ENCODE measurements around the gene RCAN2. TPM values are rescaled to one million over a fixed set of nuclear protein-coding genes. Genes with fewer than 3 reads are reported as not detected.

The RCAN2 gene
- total RNA-seq, 5 donors from 2014 or later (not counting 1 experiment from before 2014, with no cell fraction given), result 0.15 to 2.5 (median 1.4) TPM

- Histone ChIP-seq H3K4me3 (ENCODE audit: control insufficient read depth in 1 of 2, extremely low read depth in 1 of 2, low read length in 1 of 2) (no peak overlapping the region), H3K27ac (ENCODE audit: low read length) (no peak overlapping the region), H3K36me3 (ENCODE audit: control insufficient read depth in 2 of 2, extremely low read depth in 1 of 2, insufficient read depth in 1 of 2, low read length in 1 of 2) (no peaks in the 10 kb centered on the region), H3K4me1 (ENCODE audit: control insufficient read depth in 1 of 2, extremely low read depth in 1 of 2, insufficient read depth in 2 of 2, low read length in 2 of 2) (no peaks in the 10 kb centered on the region), H3K9me3 (no peaks in the 10 kb centered on the region), H3K27me3 (replicated peaks in 1 of 2; ENCODE audit: control insufficient read depth in 2 of 2, extremely low read depth in 1 of 2, insufficient read depth in 2 of 2, low read length in 1 of 2) (no peaks in the 10 kb centered on the region)
- CTCF ChIA-PET, result no interaction called here
- WGBS (ENCODE audit: insufficient coverage), result 100% methylated on average over 1 of the region's 5 CpGs
- Mint-ChIP-seq H3K9me3 (no peaks in the 10 kb centered on the region), H3K4me3 (no peak overlapping the region), H3K36me3 (no peaks in the 10 kb centered on the region), H3K27ac (no peak overlapping the region), H3K4me1 (peaks cover 0 to 5% (median 3%) of the 10 kb centered on the region in 3 donors), H3K27me3 (peaks cover 9 to 14% of the 10 kb centered on the region in 2 donors)
- DNase-seq (no peak), ATAC-seq (replicated peaks in 1 of 4) (no peak)
- POLR2A ChIA-PET, result no interaction called here
Observed at GRCh38 chr6:46240866-46241565, 250.2 kb downstream of the RCAN2 start.

- Mint-ChIP-seq H3K4me1 (no peaks in the 10 kb centered on the region), H3K36me3 (no peaks in the 10 kb centered on the region), H3K27me3 (peaks cover 15 to 22% of the 10 kb centered on the region in 2 donors), H3K27ac (no peak overlapping the region), H3K9me3 (no peaks in the 10 kb centered on the region), H3K4me3 (no peak overlapping the region)
- no peaks in the 10 kb centered on the region for H3K4me1 ChIP-seq (ENCODE audit: control insufficient read depth in 1 of 2, extremely low read depth in 1 of 2, insufficient read depth in 2 of 2, low read length in 2 of 2)
- DNase-seq (no peak), ATAC-seq (replicated peaks in 1 of 4) (no peak)
- H3K27ac ChIP-seq (ENCODE audit: low read length), result no peak overlapping the region
- ChIA-PET CTCF (no interaction called here), POLR2A (no interaction called here)
- H3K4me3 ChIP-seq (ENCODE audit: control insufficient read depth in 1 of 2, extremely low read depth in 1 of 2, low read length in 1 of 2), result no peak overlapping the region
- H3K9me3 ChIP-seq, result no peaks in the 10 kb centered on the region
- H3K36me3 ChIP-seq (ENCODE audit: control insufficient read depth in 2 of 2, extremely low read depth in 1 of 2, insufficient read depth in 1 of 2, low read length in 1 of 2), result no peaks in the 10 kb centered on the region
- H3K27me3 ChIP-seq (replicated peaks in 1 of 2; ENCODE audit: control insufficient read depth in 2 of 2, extremely low read depth in 1 of 2, insufficient read depth in 2 of 2, low read length in 1 of 2), result peaks cover 0 to 7% of the 10 kb centered on the region in 2 experiments
- WGBS (ENCODE audit: insufficient coverage), result no CpG with 5 or more reads among the region's 1 CpG
Observed at GRCh38 chr6:46236752-46237151, 254.5 kb downstream of the RCAN2 start.

DNA sequence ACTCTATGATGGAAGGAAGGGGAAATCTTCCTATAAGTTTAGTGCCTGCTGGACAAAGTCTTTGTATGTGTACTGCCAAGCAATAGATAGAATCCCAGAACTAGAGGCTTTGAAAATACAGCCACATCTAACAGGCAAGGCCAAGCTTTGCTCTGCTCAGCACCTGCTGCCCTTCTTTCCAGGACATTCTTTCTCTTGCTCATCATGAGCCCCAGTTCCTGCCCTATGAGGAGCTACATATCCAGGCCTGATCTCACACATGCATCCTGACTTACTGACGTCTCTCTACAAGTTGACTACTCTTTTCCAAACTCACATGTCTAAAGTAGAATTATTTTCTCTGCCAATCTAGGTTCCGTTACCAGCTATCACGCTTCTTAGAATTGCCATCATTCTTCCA, 256.0 kb downstream of the RCAN2 start:
- H3K36me3 Mint-ChIP-seq, result no peaks in the 10 kb centered on the region
- WGBS (ENCODE audit: insufficient coverage), result 85% methylated on average over 3 of the region's 3 CpGs

GRCh38 chr6:46234700-46235099, 256.5 kb downstream of the RCAN2 start:
- H3K9me3 Mint-ChIP-seq, result peaks cover 0 to 6% (median 5%) of the 10 kb centered on the region in 3 donors
- Histone ChIP-seq H3K27me3 (replicated peaks in 1 of 2; ENCODE audit: control insufficient read depth in 2 of 2, extremely low read depth in 1 of 2, insufficient read depth in 2 of 2, low read length in 1 of 2) (peaks cover 0 to 7% of the 10 kb centered on the region in 2 experiments), H3K9me3 (no peaks in the 10 kb centered on the region), H3K36me3 (ENCODE audit: control insufficient read depth in 2 of 2, extremely low read depth in 1 of 2, insufficient read depth in 1 of 2, low read length in 1 of 2) (no peaks in the 10 kb centered on the region), H3K4me1 (ENCODE audit: control insufficient read depth in 1 of 2, extremely low read depth in 1 of 2, insufficient read depth in 2 of 2, low read length in 2 of 2) (no peaks in the 10 kb centered on the region), H3K4me3 (ENCODE audit: control insufficient read depth in 1 of 2, extremely low read depth in 1 of 2, low read length in 1 of 2) (no peak overlapping the region), H3K27ac (ENCODE audit: low read length) (no peak overlapping the region)
- ATAC-seq (replicated peaks in 1 of 4) (no peak), DNase-seq (no peak)
- H3K27me3 Mint-ChIP-seq, result peaks cover 14 to 22% of the 10 kb centered on the region in 2 donors
- CTCF ChIA-PET, result interaction anchor here in 1 of 2 donors (0.6 kb wide), 1 partner anchor 1305 kb away, joined by 4 read pairs; no protein-coding TSS in a partner anchor
- 81% methylated on average over 2 of the region's 3 CpGs for WGBS (ENCODE audit: insufficient coverage)
- no peak overlapping the region for H3K27ac Mint-ChIP-seq
- H3K36me3 Mint-ChIP-seq, result no peaks in the 10 kb centered on the region
- no peak overlapping the region for H3K4me3 Mint-ChIP-seq
- no peaks in the 10 kb centered on the region for H3K4me1 Mint-ChIP-seq
- POLR2A ChIA-PET, result no interaction called here

More for the DNA sequence above, 256.0 kb downstream of the RCAN2 start:
- Mint-ChIP-seq H3K9me3 (peaks cover 0 to 6% (median 5%) of the 10 kb centered on the region in 3 donors), H3K27ac (no peak overlapping the region), H3K27me3 (peaks cover 16 to 24% of the 10 kb centered on the region in 2 donors), H3K4me3 (no peak overlapping the region), H3K4me1 (no peaks in the 10 kb centered on the region)
- CTCF ChIA-PET, result interaction anchor here in 1 of 2 donors (0.6 kb wide), 1 partner anchor 1304 kb away, joined by 4 read pairs; no protein-coding TSS in a partner anchor
- H3K36me3 ChIP-seq (ENCODE audit: control insufficient read depth in 2 of 2, extremely low read depth in 1 of 2, insufficient read depth in 1 of 2, low read length in 1 of 2), result no peaks in the 10 kb centered on the region
- H3K4me1 ChIP-seq (ENCODE audit: control insufficient read depth in 1 of 2, extremely low read depth in 1 of 2, insufficient read depth in 2 of 2, low read length in 2 of 2), result no peaks in the 10 kb centered on the region
- no peak overlapping the region for H3K27ac ChIP-seq (ENCODE audit: low read length)
- no peak overlapping the region for H3K4me3 ChIP-seq (ENCODE audit: control insufficient read depth in 1 of 2, extremely low read depth in 1 of 2, low read length in 1 of 2)
- H3K27me3 ChIP-seq (replicated peaks in 1 of 2; ENCODE audit: control insufficient read depth in 2 of 2, extremely low read depth in 1 of 2, insufficient read depth in 2 of 2, low read length in 1 of 2), result peaks cover 0 to 7% of the 10 kb centered on the region in 2 experiments
- POLR2A ChIA-PET, result no interaction called here
- H3K9me3 ChIP-seq, result no peaks in the 10 kb centered on the region
- DNase-seq (no peak), ATAC-seq (replicated peaks in 1 of 4) (no peak)

- Histone ChIP-seq H3K4me3 (ENCODE audit: control insufficient read depth in 1 of 2, extremely low read depth in 1 of 2, low read length in 1 of 2) (no peak overlapping the region), H3K9me3 (no peaks in the 10 kb centered on the region), H3K27ac (ENCODE audit: low read length) (no peak overlapping the region), H3K4me1 (ENCODE audit: control insufficient read depth in 1 of 2, extremely low read depth in 1 of 2, insufficient read depth in 2 of 2, low read length in 2 of 2) (no peaks in the 10 kb centered on the region), H3K27me3 (replicated peaks in 1 of 2; ENCODE audit: control insufficient read depth in 2 of 2, extremely low read depth in 1 of 2, insufficient read depth in 2 of 2, low read length in 1 of 2) (peaks cover 0 to 7% of the 10 kb centered on the region in 2 experiments), H3K36me3 (ENCODE audit: control insufficient read depth in 2 of 2, extremely low read depth in 1 of 2, insufficient read depth in 1 of 2, low read length in 1 of 2) (no peaks in the 10 kb centered on the region)
- peaks cover 0 to 9% (median 5%) of the 10 kb centered on the region in 3 donors for H3K9me3 Mint-ChIP-seq
- H3K27me3 Mint-ChIP-seq, result peaks cover 17 to 21% of the 10 kb centered on the region in 2 donors
- WGBS (ENCODE audit: insufficient coverage), result 57% methylated on average over 1 of the region's 2 CpGs
- DNase-seq (no peak), ATAC-seq (replicated peaks in 1 of 4) (no peak)
- CTCF ChIA-PET, result no interaction called here
- no peak overlapping the region for H3K4me3 Mint-ChIP-seq
- H3K36me3 Mint-ChIP-seq, result no peaks in the 10 kb centered on the region
- no peak overlapping the region for H3K27ac Mint-ChIP-seq
- POLR2A ChIA-PET, result no interaction called here
- H3K4me1 Mint-ChIP-seq, result no peaks in the 10 kb centered on the region
Observed at GRCh38 chr6:46234156-46234556, 257.1 kb downstream of the RCAN2 start.

DNA sequence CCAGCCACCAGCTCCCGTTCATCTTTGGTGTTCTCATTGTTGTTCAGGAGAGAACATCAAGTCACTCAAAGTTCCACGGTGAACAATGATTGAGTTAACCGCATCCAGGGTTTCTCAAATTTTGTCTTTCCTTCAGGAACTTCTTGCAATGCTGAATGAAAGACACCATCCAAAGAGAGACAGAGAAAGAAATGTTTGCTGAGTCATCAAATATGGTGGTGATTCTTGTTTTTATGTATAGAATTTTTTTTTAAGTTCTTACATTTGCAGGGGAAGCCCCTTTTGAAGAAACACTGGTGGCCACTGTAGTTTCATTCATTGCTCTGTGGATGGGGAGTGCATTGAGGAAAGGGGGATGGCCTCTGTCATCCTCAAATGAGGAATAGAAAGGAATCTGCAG, 258.1 kb downstream of the RCAN2 start:
- H3K4me3 ChIP-seq (ENCODE audit: control insufficient read depth in 1 of 2, extremely low read depth in 1 of 2, low read length in 1 of 2), result no peak overlapping the region
- no peak overlapping the region for H3K27ac Mint-ChIP-seq
- peaks cover 17 to 18% of the 10 kb centered on the region in 2 donors for H3K27me3 Mint-ChIP-seq
- H3K4me1 Mint-ChIP-seq, result no peaks in the 10 kb centered on the region
- peaks cover 0 to 7% of the 10 kb centered on the region in 2 experiments for H3K27me3 ChIP-seq (replicated peaks in 1 of 2; ENCODE audit: control insufficient read depth in 2 of 2, extremely low read depth in 1 of 2, insufficient read depth in 2 of 2, low read length in 1 of 2)
- DNase-seq (no peak), ATAC-seq (replicated peaks in 1 of 4) (no peak)
- no peaks in the 10 kb centered on the region for H3K4me1 ChIP-seq (ENCODE audit: control insufficient read depth in 1 of 2, extremely low read depth in 1 of 2, insufficient read depth in 2 of 2, low read length in 2 of 2)
- ChIA-PET POLR2A (no interaction called here), CTCF (no interaction called here)
- no peak overlapping the region for H3K4me3 Mint-ChIP-seq
- peaks cover 0 to 10% (median 5%) of the 10 kb centered on the region in 3 donors for H3K9me3 Mint-ChIP-seq
- no peak overlapping the region for H3K27ac ChIP-seq (ENCODE audit: low read length)
- H3K36me3 Mint-ChIP-seq, result no peaks in the 10 kb centered on the region
- no peaks in the 10 kb centered on the region for H3K36me3 ChIP-seq (ENCODE audit: control insufficient read depth in 2 of 2, extremely low read depth in 1 of 2, insufficient read depth in 1 of 2, low read length in 1 of 2)
- 100% methylated on average over 2 of the region's 3 CpGs for WGBS (ENCODE audit: insufficient coverage)
- no peaks in the 10 kb centered on the region for H3K9me3 ChIP-seq

All from T-cell (primary cell).